IMR-90 (cell line): ENCODE data around the gene ERCC8. TPM values are rescaled to one million over a fixed set of nuclear protein-coding genes. Genes with fewer than 3 reads are reported as not detected.

ENCODE experiments used
- ATAC-seq: fragments of 200-7000 bp; cut with Tn5 transposase; 2 replicates; pipeline ENCODE4 v1.9.1; 2020; ENCODE audit warnings: low read depth, mild to moderate bottlenecking, moderate library complexity
- BruUV-seq: library from RNA; stranded (reverse); fragments of 400-500 nt; replicated peaks from 2 replicates; lab custom pipeline; 2021; lab: Mats Ljungman, UMichigan
- CTCF ChIA-PET: fragments of 300-600 bp; formaldehyde crosslinking; extraction: SDS; loops from one replicate; lab custom pipeline; 2021; ENCODE audit warnings: antibody characterized with exemption; lab: Yijun Ruan, JAX
- POLR2A ChIA-PET: fragments of 300-600 bp; sonication (Branson Sonifier 250); formaldehyde crosslinking; loops from one replicate; lab custom pipeline; 2022; ENCODE audit warnings: antibody characterized with exemption; ENCODE audit not compliant: unreplicated experiment; lab: Charles Lee
- DNase-seq: peaks from one replicate; pipeline ENCODE4 v3.0.0; 2013
- H2AFZ ChIP-seq: replicated peaks from 2 replicates; pipeline ENCODE3; 2013; ENCODE audit warnings: low read length, mild to moderate bottlenecking; ENCODE audit not compliant: poor library complexity
- H2AK5ac ChIP-seq: 2 replicates; pipeline ENCODE4 v1.6.1; 2013; ENCODE audit warnings: low read depth, low read length, inconsistent platforms
- H2AK9ac ChIP-seq: replicated peaks from 2 replicates; pipeline ENCODE3; 2013; ENCODE audit warnings: mild to moderate bottlenecking, low read depth, low read length, moderate library complexity; ENCODE audit not compliant: poor library complexity
- H2BK120ac ChIP-seq: 2 replicates; pipeline ENCODE4 v1.6.1; 2013; ENCODE audit warnings: low read depth, low read length, inconsistent platforms
- H2BK15ac ChIP-seq: 3 replicates; pipeline ENCODE4 v1.6.1; 2013; ENCODE audit warnings: low read depth, low read length, inconsistent platforms
- H2BK20ac ChIP-seq: 2 replicates; pipeline ENCODE4 v1.6.1; 2013; ENCODE audit warnings: low read depth, mild to moderate bottlenecking, inconsistent platforms, low read length, moderate library complexity
- H2BK5ac ChIP-seq: 2 replicates; pipeline ENCODE4 v1.6.1; 2013; ENCODE audit warnings: mild to moderate bottlenecking, low read depth, low read length, inconsistent platforms; ENCODE audit not compliant: poor library complexity, severe bottlenecking
- H3K14ac ChIP-seq: replicated peaks from 2 replicates; pipeline ENCODE4 v1.6.1; 2013; ENCODE audit warnings: low read depth, low read length, inconsistent platforms
- H3K18ac ChIP-seq: 2 replicates; pipeline ENCODE4 v1.6.1; 2013; ENCODE audit warnings: low read depth, low read length, control low read depth
- H3K23ac ChIP-seq: 2 replicates; pipeline ENCODE4 v1.6.1; 2013; ENCODE audit warnings: low read depth, low read length, inconsistent platforms
- H3K27ac ChIP-seq: 2 replicates; pipeline ENCODE4 v1.5.1; 2013; ENCODE audit warnings: mild to moderate bottlenecking, control low read depth, low read length; ENCODE audit not compliant: insufficient read depth
- H3K27me3 ChIP-seq: 2 replicates; pipeline ENCODE4 v1.6.1; 2013; ENCODE audit warnings: low read length; ENCODE audit not compliant: control insufficient read depth, insufficient read depth
- H3K36me3 ChIP-seq: 2 replicates; pipeline ENCODE4 v1.6.1; 2013; ENCODE audit warnings: low read length, mixed read lengths; ENCODE audit not compliant: control insufficient read depth, insufficient read depth
- H3K4ac ChIP-seq: 2 replicates; pipeline ENCODE4 v1.6.1; 2013; ENCODE audit warnings: low read depth, low read length, inconsistent platforms
- H3K4me1 ChIP-seq: 2 replicates; pipeline ENCODE4 v1.6.1; 2013; ENCODE audit warnings: low read length, mixed read lengths; ENCODE audit not compliant: control insufficient read depth, insufficient read depth
- H3K4me2 ChIP-seq: 2 replicates; pipeline ENCODE4 v1.6.1; 2013; ENCODE audit warnings: low read depth, mild to moderate bottlenecking, control low read depth, low read length, moderate library complexity
- H3K4me3 ChIP-seq: 2 replicates; pipeline ENCODE4 v1.5.1; 2013; ENCODE audit warnings: low read depth, mild to moderate bottlenecking, control low read depth, low read length, moderate library complexity; ENCODE audit not compliant: insufficient read depth
- H3K56ac ChIP-seq: 2 replicates; pipeline ENCODE4 v1.6.1; 2013; ENCODE audit warnings: low read length, inconsistent platforms; ENCODE audit not compliant: insufficient read depth; ENCODE audit errors: extremely low read depth
- H3K79me1 ChIP-seq, 2 experiments: 2 replicates each; pipeline ENCODE4 v1.6.1; 2013; ENCODE audit warnings: low read length in 2 of 2, inconsistent platforms in 1 of 2, low read depth in 1 of 2
- H3K9ac ChIP-seq: 2 replicates; pipeline ENCODE4 v1.6.1; 2013; ENCODE audit warnings: low read depth, low read length, control low read depth
- H3K9me1 ChIP-seq: 2 replicates; pipeline ENCODE4 v1.6.1; 2013; ENCODE audit warnings: low read length, inconsistent platforms; ENCODE audit not compliant: insufficient read depth
- H3K9me3 ChIP-seq: 2 replicates; pipeline ENCODE4 v1.6.1; 2013; ENCODE audit warnings: low read length; ENCODE audit not compliant: control insufficient read depth, insufficient read depth
- H4K20me1 ChIP-seq: 2 replicates; pipeline ENCODE4 v1.6.1; 2013; ENCODE audit warnings: low read length, inconsistent platforms; ENCODE audit not compliant: insufficient read depth
- H4K5ac ChIP-seq: 2 replicates; pipeline ENCODE4 v1.6.1; 2013; ENCODE audit warnings: mild to moderate bottlenecking, low read depth, low read length, control low read depth
- H4K8ac ChIP-seq, 2 experiments: 2 replicates each; pipeline ENCODE4 v1.6.1; 2013; ENCODE audit warnings: low read depth in 2 of 2, low read length in 2 of 2, control low read depth in 1 of 2, inconsistent platforms in 1 of 2
- H4K91ac ChIP-seq: 2 replicates; pipeline ENCODE4 v1.6.1; 2013; ENCODE audit warnings: low read depth, low read length, inconsistent platforms; ENCODE audit not compliant: insufficient read depth
- MXI1 ChIP-seq: IDR thresholded peaks from 2 replicates; pipeline ENCODE4 v1.6.1; 2012; ENCODE audit warnings: low read depth, mild to moderate bottlenecking, low read length, moderate library complexity, borderline replicate concordance
- WGBS, 2 experiments: methylation state at CpG; one replicate each; pipeline versions ENCODE4 v1.1.5 to v1.1.7; 2013; ENCODE audit warnings: missing lambda C conversion rate in 2 of 2; ENCODE audit not compliant: insufficient read length in 1 of 2; ENCODE audit errors: extremely low coverage in 2 of 2; 5-methylcytosine and 5-hydroxymethylcytosine counted together
- dilution Hi-C: fragments of 300-500 bp; cut with HindIII; formaldehyde crosslinking; loops from one replicate; pipeline ENCODE4 v1.14.3; 2018; ENCODE audit warnings: low sequenced_read_pairs; ENCODE audit not compliant: unreplicated experiment
- in situ Hi-C: fragments of 300-500 bp; cut with MboI; formaldehyde crosslinking; loops from 3 replicates; pipeline ENCODE4 v1.14.3; 2019; ENCODE audit warnings: low sequenced_read_pairs, inconsistent platforms, mixed read lengths
- intact Hi-C: fragments of 100-400 bp; cut with micrococcal nuclease; formaldehyde crosslinking; loops from 2 replicates; pipeline ENCODE4 v1.10.0; 2022
- polyA plus RNA-seq, 3 experiments: library from polyadenylated mRNA; depleted of rRNA; stranded (reverse); fragments of >200 nt; gene quantifications; 2 replicates each; pipeline ENCODE4 v1.2.3, GENCODE V29; 2012; ENCODE audit warnings: low replicate concordance in 1 of 3
- total RNA-seq: library from RNA; depleted of rRNA; stranded (reverse); fragments of >200 nt; gene quantifications from 2 replicates; pipeline ENCODE4 v1.2.3, GENCODE V29; 2012

The ERCC8 gene
- total and polyA plus RNA-seq, 2 of the 4 experiments (the other 2 are of a cell fraction) = 12.6 to 29.2 TPM

DNA sequence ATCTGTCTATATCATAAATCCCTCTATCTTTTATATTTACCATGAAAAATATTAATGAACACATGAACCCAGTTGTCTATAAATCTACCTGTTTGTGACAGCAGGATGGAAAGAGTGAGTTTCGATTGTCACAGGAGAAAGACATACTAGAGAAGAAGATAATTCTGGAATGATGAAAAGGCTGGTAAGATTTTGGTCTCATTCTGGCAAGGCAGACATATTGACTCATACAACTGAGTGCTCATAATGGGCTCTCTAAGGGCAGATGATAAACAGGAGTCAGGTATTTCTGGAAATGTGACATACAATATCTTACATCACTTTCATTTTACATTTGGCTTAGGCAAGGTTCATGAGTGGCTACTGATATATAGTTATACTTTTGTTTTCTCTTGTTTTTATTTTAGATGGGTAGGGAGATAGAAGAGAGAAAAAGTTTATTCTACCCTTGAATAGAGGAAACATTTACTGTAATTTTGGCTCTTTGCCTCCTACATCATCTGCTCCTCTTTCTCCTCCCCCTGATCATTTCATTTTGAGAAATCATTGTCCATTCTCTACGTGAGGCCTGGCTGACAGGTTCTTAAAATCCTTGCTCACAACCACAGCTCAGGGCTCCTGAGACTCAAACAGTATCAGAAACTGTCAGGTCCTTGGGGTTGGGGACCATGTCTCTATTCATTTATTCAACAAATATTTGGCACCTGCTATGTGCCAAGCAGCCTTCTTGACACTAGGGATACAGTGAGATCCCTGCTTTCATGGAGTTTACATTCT is 115.2 kb downstream of the ERCC8 start:
- Histone ChIP-seq H3K4me1 (no peaks in the 10 kb centered on the region), H3K36me3 (no peaks in the 10 kb centered on the region), H3K18ac (no peak overlapping the region), H3K14ac (no peak overlapping the region), H3K27me3 (no peaks in the 10 kb centered on the region), H2BK15ac (no peak overlapping the region), H3K9ac (no peak overlapping the region), H3K4me2 (no peak overlapping the region), H2AK9ac (no peak overlapping the region), H4K91ac (no peak overlapping the region), H2AK5ac (no peak overlapping the region), H4K5ac (no peak overlapping the region), H3K4ac (no peak overlapping the region), H3K9me3 (no peaks in the 10 kb centered on the region), H4K8ac (no peak overlapping the region), H2BK5ac (no peak overlapping the region), H3K9me1 (no peaks in the 10 kb centered on the region), H3K4me3 (no peak overlapping the region), H3K56ac (no peak overlapping the region), H3K79me1 (no peaks in the 10 kb centered on the region), H3K27ac (no peak overlapping the region), H2AFZ (no peak overlapping the region), H2BK20ac (no peak overlapping the region), H3K23ac (no peak overlapping the region), H4K20me1 (no peaks in the 10 kb centered on the region), H2BK120ac (no peak overlapping the region)
- POLR2A ChIA-PET = no interaction called here
- no peak for TF ChIP-seq MXI1
- no peak for DNase-seq
- CTCF ChIA-PET = no interaction called here
- dilution Hi-C loops = no loop called here
- in situ Hi-C loops = no loop called here
- intact Hi-C loops = no loop called here
- no TSS peak for BruUV-seq
- ATAC-seq = no peak
- 20% methylated on average over 1 of the region's 2 CpGs; no CpG with 5 or more reads in 1 of the 2 experiments for WGBS, 2 experiments
